Right atrium auricular region (tissue), 2 donors: Measurements from ENCODE around the gene ITGA8. TPM values are rescaled to one million over a fixed set of nuclear protein-coding genes. Genes with fewer than 3 reads are reported as not detected.

Experiments used
- DNase-seq: peaks from one replicate; pipeline ENCODE4 v3.0.0-alpha.2; 2019; ENCODE audit warnings: low spot score
- H3K27ac ChIP-seq, 2 donors: fragments of 200-600 bp; sonication (generic); 1 replicate in 1 of 2; 2 replicates in 1 of 2; pipeline ENCODE4 v1.5.1; 2016 to 2019
- H3K27me3 ChIP-seq, 2 donors: fragments of 200-600 bp; sonication (generic); one replicate each; pipeline versions ENCODE4 v1.5.1 to v1.6.0; 2017 to 2019
- H3K36me3 ChIP-seq: fragments of 200-600 bp; sonication (generic); one replicate; pipeline ENCODE4 v1.5.1; 2016
- H3K4me1 ChIP-seq, 2 donors: fragments of 200-600 bp; sonication (generic); one replicate each; pipeline versions ENCODE4 v1.5.1 to v1.6.0; 2017 to 2019
- H3K4me3 ChIP-seq, 2 donors: fragments of 200-600 bp; sonication (generic); 1 replicate in 1 of 2; 2 replicates in 1 of 2; pipeline ENCODE4 v1.5.1; 2017 to 2019; ENCODE audit warnings: mild to moderate bottlenecking in 1 of 2, moderate library complexity in 1 of 2
- H3K9me3 ChIP-seq, 2 donors: fragments of 200-600 bp; sonication (generic); one replicate each; pipeline ENCODE4 v1.5.1; 2019
- CTCF ChIP-seq, 2 donors: fragments of 200-600 bp; sonication (generic); IDR thresholded peaks; one replicate each; pipeline ENCODE4 v1.5.1; 2019; ENCODE audit warnings: antibody characterized with exemption in 2 of 2
- total RNA-seq, 2 donors: library from RNA; depleted of rRNA; stranded (reverse); fragments of >200 nt; gene quantifications; one replicate each; pipeline ENCODE4 v1.1.0, GENCODE V29; 2016

ITGA8 gene
- total RNA-seq, 2 donors from 2014 or later = 4.9 to 6.4 TPM

- H3K36me3 ChIP-seq = no peaks in the 10 kb centered on the region
- H3K9me3 ChIP-seq = no peaks in the 10 kb centered on the region
- no peaks in the 10 kb centered on the region for H3K4me1 ChIP-seq
- no peak for TF ChIP-seq CTCF (IDR thresholded peaks at IDR 0.05)
- DNase-seq = no peak
- no peak overlapping the region for H3K27ac ChIP-seq
- H3K27me3 ChIP-seq = no peaks in the 10 kb centered on the region
- no peak overlapping the region for H3K4me3 ChIP-seq
Observed at GRCh38 chr10:15658069-15658702, 61.5 kb downstream of the ITGA8 start.

- Histone ChIP-seq H3K27me3 (no peaks in the 10 kb centered on the region), H3K27ac (no peak overlapping the region), H3K4me1 (no peaks in the 10 kb centered on the region), H3K36me3 (no peaks in the 10 kb centered on the region), H3K9me3 (no peaks in the 10 kb centered on the region), H3K4me3 (no peak overlapping the region)
- no peak for TF ChIP-seq CTCF (IDR thresholded peaks at IDR 0.05)
- no peak for DNase-seq
Observed at GRCh38 chr10:15652757-15653156, 67.0 kb downstream of the ITGA8 start.

GRCh38 chr10:15652117-15652516, 67.6 kb downstream of the ITGA8 start:
- no peaks in the 10 kb centered on the region for H3K27me3 ChIP-seq
- no peaks in the 10 kb centered on the region for H3K4me1 ChIP-seq
- no peak for TF ChIP-seq CTCF (IDR thresholded peaks at IDR 0.05)
- H3K9me3 ChIP-seq = no peaks in the 10 kb centered on the region
- no peak for DNase-seq
- no peaks in the 10 kb centered on the region for H3K36me3 ChIP-seq
- H3K27ac ChIP-seq = no peak overlapping the region
- H3K4me3 ChIP-seq = no peak overlapping the region

GRCh38 chr10:15651175-15651574, 68.5 kb downstream of the ITGA8 start:
- no peaks in the 10 kb centered on the region for H3K27me3 ChIP-seq
- no peaks in the 10 kb centered on the region for H3K9me3 ChIP-seq
- no peaks in the 10 kb centered on the region for H3K36me3 ChIP-seq
- DNase-seq = no peak
- H3K4me3 ChIP-seq = no peak overlapping the region
- H3K27ac ChIP-seq = no peak overlapping the region
- no peaks in the 10 kb centered on the region for H3K4me1 ChIP-seq
- TF ChIP-seq CTCF (IDR thresholded peaks at IDR 0.05) = no peak

GRCh38 chr10:15642095-15642494, 77.6 kb downstream of the ITGA8 start:
- Histone ChIP-seq H3K27ac (no peak overlapping the region), H3K4me1 (no peaks in the 10 kb centered on the region), H3K4me3 (no peak overlapping the region), H3K9me3 (no peaks in the 10 kb centered on the region), H3K36me3 (no peaks in the 10 kb centered on the region), H3K27me3 (no peaks in the 10 kb centered on the region)
- no peak for DNase-seq
- no peak for TF ChIP-seq CTCF (IDR thresholded peaks at IDR 0.05)

- Histone ChIP-seq H3K36me3 (no peaks in the 10 kb centered on the region), H3K4me1 (no peaks in the 10 kb centered on the region), H3K9me3 (no peaks in the 10 kb centered on the region), H3K4me3 (no peak overlapping the region), H3K27me3 (no peaks in the 10 kb centered on the region), H3K27ac (no peak overlapping the region)
- TF ChIP-seq CTCF (IDR thresholded peaks at IDR 0.05) = no peak
- no peak for DNase-seq
Observed at GRCh38 chr10:15640536-15641085, 79.1 kb downstream of the ITGA8 start.
